ENCODE data around the gene PLD5. TPM values are rescaled to one million over a fixed set of nuclear protein-coding genes. Genes with fewer than 3 reads are reported as not detected.

PLD5 gene
- total RNA-seq, 1 donor from 2014 or later = 1.0 TPM

- H3K9me3 Mint-ChIP-seq (ENCODE audit: low read depth) = peaks cover 6% of the 10 kb centered on the region
- no peak overlapping the region for H3K27ac Mint-ChIP-seq
- no peak for TF ChIP-seq CTCF (IDR thresholded peaks at IDR 0.05; ENCODE audit: unreplicated experiment)
- no peak overlapping the region for H3K4me3 Mint-ChIP-seq (ENCODE audit: low read depth)
- peaks cover 2% of the 10 kb centered on the region for H3K36me3 Mint-ChIP-seq (ENCODE audit: insufficient read depth)
- no peaks in the 10 kb centered on the region for H3K27me3 Mint-ChIP-seq
- H3K4me1 Mint-ChIP-seq (ENCODE audit: low read depth) = no peaks in the 10 kb centered on the region
- DNase-seq (ENCODE audit: low spot score, unreplicated experiment) = no peak
These were observed 377.2 kb downstream of the PLD5 start for GRCh38 chr1:242147096-242147976.

DNA sequence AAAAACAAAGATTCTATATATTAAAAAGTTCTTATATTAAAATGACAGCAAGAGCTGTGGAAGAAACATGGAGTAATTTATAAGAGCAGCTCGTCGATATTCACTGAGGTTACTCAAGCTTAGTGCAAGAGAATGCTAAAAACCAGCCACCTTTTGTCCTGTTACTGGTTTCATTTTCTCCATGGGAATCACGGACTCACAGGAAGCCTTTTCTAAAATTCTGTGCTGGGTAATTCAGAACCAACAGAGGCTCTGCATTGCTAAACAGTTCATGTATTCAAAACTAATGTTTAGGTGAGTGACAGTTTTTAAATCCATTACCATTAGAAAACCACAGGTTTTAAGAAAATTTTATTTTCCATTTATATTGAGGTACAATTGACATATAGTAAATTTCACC lies 377.8 kb downstream of the PLD5 start:
- Mint-ChIP-seq H3K4me3 (ENCODE audit: low read depth) (no peak overlapping the region), H3K27me3 (no peaks in the 10 kb centered on the region), H3K4me1 (ENCODE audit: low read depth) (no peaks in the 10 kb centered on the region), H3K36me3 (ENCODE audit: insufficient read depth) (peaks cover 2% of the 10 kb centered on the region), H3K9me3 (ENCODE audit: low read depth) (peaks cover 6% of the 10 kb centered on the region), H3K27ac (no peak overlapping the region)
- TF ChIP-seq CTCF (IDR thresholded peaks at IDR 0.05; ENCODE audit: unreplicated experiment) = no peak
- DNase-seq (ENCODE audit: low spot score, unreplicated experiment) = no peak

DNA sequence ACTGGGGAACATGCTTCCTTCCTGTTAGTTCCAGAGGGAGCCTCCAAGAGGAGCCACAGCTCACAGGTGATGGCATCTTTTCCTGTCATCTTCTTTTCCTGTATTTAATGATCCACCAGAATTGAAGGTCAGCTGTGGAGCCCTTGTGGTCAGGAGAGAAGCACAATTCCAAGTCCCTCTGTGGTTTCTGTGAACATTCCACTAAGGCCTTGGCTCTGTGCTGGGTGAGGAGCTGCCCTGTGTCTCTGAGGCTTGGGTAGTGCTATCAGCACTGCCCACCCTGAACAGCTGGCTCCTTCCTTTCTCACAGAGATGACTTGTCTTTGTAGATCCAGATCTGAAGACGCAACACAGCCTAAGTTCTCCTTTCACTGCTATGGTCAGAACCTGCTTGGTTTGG lies 383.7 kb downstream of the PLD5 start:
- Mint-ChIP-seq H3K27me3 (peaks cover 5% of the 10 kb centered on the region), H3K36me3 (ENCODE audit: insufficient read depth) (no peaks in the 10 kb centered on the region), H3K27ac (no peak overlapping the region), H3K4me3 (ENCODE audit: low read depth) (no peak overlapping the region), H3K4me1 (ENCODE audit: low read depth) (no peaks in the 10 kb centered on the region), H3K9me3 (ENCODE audit: low read depth) (no peaks in the 10 kb centered on the region)
- no peak for TF ChIP-seq CTCF (IDR thresholded peaks at IDR 0.05; ENCODE audit: unreplicated experiment)
- no peak for DNase-seq (ENCODE audit: low spot score, unreplicated experiment)

DNA sequence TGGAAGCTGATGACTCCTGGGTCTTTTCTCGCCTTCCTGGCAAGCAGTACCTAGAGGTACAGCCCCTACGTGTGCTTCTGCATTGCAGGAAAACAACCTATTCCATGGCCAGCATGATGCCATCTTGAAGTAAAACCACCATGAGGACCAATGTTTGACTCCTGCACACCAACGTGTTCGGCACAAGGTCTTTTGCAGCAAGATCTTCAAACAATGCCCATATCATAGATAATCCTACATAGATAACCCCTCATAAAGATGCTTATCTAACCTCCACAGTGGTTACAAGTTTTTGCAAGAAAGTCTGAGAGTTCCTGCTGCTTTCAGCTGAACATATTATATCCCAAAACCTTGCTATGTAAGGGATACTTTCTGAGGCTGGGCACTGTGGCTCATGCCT lies 384.5 kb downstream of the PLD5 start:
- no peak overlapping the region for H3K27ac Mint-ChIP-seq
- no peaks in the 10 kb centered on the region for H3K4me1 Mint-ChIP-seq (ENCODE audit: low read depth)
- TF ChIP-seq CTCF (IDR thresholded peaks at IDR 0.05; ENCODE audit: unreplicated experiment) = no peak
- H3K36me3 Mint-ChIP-seq (ENCODE audit: insufficient read depth) = no peaks in the 10 kb centered on the region
- H3K4me3 Mint-ChIP-seq (ENCODE audit: low read depth) = no peak overlapping the region
- H3K27me3 Mint-ChIP-seq = peaks cover 5% of the 10 kb centered on the region
- no peak for DNase-seq (ENCODE audit: low spot score, unreplicated experiment)
- no peaks in the 10 kb centered on the region for H3K9me3 Mint-ChIP-seq (ENCODE audit: low read depth)

- no peak for DNase-seq (ENCODE audit: low spot score, unreplicated experiment)
- peaks cover 5% of the 10 kb centered on the region for H3K27me3 Mint-ChIP-seq
These were observed 385.1 kb downstream of the PLD5 start for GRCh38 chr1:242139442-242139841.

More at GRCh38 chr1:242139442-242139841, 385.1 kb downstream of the PLD5 start:
- H3K9me3 Mint-ChIP-seq (ENCODE audit: low read depth) = no peaks in the 10 kb centered on the region
- no peak for TF ChIP-seq CTCF (IDR thresholded peaks at IDR 0.05; ENCODE audit: unreplicated experiment)
- H3K27ac Mint-ChIP-seq = no peak overlapping the region
- no peak overlapping the region for H3K4me3 Mint-ChIP-seq (ENCODE audit: low read depth)
- no peaks in the 10 kb centered on the region for H3K36me3 Mint-ChIP-seq (ENCODE audit: insufficient read depth)
- no peaks in the 10 kb centered on the region for H3K4me1 Mint-ChIP-seq (ENCODE audit: low read depth)

All from progenitor cell of endocrine pancreas (in vitro differentiated cells).